DLD1 (cell line): ENCODE data around the gene TMEM30B.
"Not testable (repeated sequence)": the region's sequence is repeated elsewhere in the genome, so short reads cannot be mapped to it uniquely, and the experiment has no call there.

Experiments used
- in situ Hi-C: cut with HindIII; loops from 2 replicates; pipeline ENCODE4 v1.10.0; 2017; ENCODE audit warnings: low sequenced_read_pairs

The TMEM30B gene

GRCh38 chr14:61266891-61267740 lies 14.0 kb downstream of the TMEM30B start:
- in situ Hi-C loops = no loop called here

GRCh38 chr14:61266436-61266835 lies 14.7 kb downstream of the TMEM30B start:
- in situ Hi-C loops = no loop called here

GRCh38 chr14:61264651-61265050 lies 16.5 kb downstream of the TMEM30B start:
- in situ Hi-C loops = no loop called here

DNA sequence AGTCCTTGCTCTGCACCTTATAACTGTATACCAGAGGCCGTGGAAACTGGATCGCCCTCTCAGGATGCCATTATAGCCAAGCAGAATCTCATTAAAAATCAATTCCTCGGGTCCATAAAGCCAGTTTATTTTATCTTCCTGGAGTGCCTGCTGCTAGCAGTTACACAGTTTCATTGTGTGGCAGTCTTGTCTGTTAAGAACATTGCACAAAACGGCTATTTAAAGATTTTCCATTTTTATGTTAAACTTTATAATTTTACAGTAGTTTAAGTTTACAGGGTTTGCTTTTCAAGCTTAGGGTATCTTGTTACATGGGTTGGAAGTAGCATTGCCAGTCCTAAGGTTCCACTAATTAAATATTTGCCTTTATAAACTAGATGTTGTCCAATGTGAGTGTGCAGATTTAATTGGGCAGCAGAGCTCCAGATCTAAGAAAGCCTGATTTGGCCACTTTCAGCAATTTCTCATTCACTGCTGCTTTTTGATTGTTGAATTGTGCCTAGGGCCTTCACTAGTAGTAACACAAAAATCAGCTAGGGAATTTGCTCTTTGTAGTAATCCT lies 17.0 kb downstream of the TMEM30B start:
- in situ Hi-C loops = no loop called here

DNA sequence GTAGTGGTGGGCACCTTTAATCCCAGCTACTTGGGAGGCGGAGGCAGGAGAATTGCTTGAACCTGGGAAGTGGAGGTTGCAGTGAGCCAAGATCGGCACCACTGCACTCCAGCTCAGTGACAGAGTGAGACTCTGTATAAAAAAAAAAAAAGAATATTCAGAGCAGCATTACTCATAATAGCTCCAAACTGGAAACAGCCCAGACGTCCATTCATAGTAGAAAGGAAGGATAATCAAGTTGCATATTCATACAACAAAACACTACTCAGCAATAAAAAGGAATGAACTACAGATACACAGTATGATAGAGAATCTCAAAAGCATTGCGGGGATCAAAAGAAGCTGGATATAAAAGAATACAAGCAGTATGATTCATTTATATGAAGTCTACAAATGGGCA lies 19.1 kb downstream of the TMEM30B start:
- in situ Hi-C loops = no loop called here

DNA sequence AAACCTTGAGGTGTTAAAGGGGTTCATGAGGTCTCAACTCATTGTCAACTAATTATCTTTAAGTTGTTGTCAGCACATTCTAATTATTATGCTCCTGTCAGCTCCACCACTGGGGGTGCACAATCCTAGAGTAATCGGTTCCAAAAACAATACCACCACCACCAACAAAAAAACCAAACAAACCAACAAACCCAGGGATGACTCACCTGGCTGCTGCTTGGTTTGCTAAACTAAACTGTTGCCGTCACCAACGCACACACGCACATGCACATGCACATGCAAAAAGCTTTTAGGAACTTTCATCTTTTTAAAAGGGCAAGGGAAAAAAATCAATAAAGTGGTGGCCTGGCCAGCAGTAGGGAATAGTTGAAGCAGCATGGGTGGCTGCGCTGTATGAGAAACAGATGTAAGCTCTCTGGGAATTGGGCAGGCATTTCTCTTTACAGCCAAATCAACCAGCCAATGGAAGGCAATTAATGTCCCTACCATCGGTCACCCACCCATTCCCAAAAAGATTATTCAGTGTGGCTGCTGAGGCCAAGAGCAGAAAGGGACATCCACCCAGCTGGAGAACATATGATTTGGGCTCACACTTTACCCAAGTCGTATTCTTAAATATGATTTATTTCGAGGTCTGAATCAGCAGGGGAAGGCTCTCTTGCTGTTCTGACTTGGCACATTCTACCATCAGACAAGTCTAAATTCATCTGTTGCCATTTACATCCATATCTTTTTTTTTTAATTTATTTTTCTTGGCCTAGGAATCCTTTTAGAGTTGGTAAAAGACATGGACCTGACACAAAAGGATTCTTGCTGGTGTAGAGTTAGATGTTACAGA lies 20.0 kb downstream of the TMEM30B start:
- in situ Hi-C loops = no loop called here

- in situ Hi-C loops = no loop called here
These were observed 22.2 kb downstream of the TMEM30B start for GRCh38 chr14:61258985-61259384.

DNA sequence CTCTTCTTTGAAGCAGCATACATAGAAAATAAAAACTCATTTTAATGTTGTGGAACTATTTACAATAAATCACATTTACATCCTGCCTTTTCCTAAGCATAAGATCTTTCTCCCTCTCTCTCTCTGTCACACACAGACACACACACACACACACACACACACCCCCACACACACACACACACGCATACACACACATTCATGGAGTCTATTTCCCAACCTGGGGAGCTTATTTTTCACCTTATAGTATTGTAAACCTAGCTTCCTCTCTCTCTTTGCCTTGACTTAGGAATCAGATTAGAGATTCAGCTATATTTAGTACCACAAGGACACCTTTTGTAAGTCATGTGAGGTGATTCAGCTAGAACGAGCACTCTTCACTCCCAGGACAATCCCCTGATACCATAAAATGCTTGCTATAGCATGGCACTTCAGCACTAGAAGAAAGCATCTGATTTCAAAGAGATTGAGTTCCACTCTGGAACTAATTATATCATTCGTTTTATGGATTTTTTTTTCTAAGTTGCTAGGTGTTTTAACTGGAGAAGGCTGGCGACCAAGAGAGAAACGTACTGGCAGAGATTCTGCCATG lies 23.6 kb downstream of the TMEM30B start:
- in situ Hi-C loops = no loop called here

DNA sequence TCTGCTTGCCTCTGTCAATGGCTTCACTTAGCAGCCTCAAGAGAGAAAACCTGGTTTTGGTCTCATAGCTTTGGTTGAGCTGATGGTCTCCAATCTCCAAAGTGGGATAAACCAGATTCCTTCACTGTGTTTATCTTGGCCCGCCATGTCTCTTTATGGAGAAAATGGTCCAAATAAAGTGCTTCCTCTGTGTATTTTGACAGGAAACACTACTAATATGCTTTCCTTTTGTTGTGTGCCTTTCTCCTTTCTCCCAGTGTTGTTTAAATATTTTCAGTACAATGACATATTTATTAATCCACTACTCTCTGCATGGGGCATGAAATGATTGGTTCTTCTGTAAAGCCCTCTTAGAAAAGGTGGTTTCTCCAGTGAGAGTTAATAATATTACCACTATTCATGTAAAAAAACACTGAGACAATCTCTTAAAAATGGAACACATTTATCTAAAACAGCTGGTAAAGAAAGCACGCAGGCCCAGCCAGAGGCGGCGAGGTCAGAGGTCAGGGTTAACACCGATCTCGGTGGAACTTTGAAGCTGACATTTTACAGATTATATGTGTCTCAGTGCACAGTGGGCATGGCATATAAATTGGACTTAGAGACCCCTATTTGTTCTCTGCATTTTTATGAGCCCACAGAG lies 24.2 kb downstream of the TMEM30B start:
- in situ Hi-C loops = no loop called here

DNA sequence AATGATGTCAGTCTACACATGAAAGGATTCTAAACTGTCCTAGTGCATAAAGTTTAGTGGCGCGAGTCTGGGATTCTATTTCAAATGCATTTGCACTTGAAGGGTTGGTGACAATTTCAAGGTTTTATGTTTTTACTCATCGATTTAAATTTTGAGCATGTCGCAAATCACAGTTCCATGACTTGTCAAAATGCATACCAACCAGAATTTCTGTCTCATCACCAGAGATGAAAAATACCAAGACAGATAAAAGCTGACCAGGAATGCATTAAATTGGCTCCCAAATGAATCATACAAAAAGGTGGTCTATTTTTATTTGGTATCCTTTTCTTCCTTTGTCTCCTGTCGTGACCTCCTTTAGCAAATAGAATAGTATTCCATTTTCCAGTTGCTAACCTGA lies 25.2 kb downstream of the TMEM30B start:
- in situ Hi-C loops = no loop called here

DNA sequence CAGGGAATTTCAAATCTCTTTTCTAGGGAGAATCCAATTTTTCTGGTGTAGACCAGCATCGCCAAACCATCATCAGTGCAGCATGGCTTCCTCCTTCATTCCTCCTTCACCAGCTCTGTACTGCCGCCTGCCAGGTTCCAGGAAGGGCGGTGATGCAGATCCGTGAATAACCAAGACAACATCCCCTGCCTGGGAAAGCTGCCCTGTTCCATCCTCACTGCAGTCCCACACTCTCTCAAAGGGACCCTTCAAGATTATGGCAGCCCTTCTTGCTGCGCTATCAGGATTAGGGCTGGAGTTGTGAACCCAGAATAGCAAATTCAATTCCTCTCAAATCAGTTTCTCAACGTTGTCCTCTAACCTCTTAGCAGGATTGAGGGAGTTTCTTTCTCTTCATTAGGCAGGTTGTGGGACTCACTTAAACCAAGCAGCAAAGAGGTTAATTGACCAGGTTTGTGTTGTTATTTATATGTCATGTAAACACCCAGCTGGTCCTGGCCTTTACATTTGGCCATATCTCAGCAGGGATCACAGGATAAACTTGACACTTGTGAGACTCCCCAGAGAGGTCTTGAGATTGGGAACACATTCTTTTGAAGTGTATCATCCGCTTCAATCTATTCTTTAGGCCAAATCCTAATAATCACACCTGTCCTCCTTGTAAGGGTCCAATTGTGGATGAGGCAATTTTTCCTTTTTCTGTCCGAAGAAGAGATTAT lies 26.2 kb downstream of the TMEM30B start:
- in situ Hi-C loops = no loop called here

GRCh38 chr14:61253064-61253738 lies 27.9 kb downstream of the TMEM30B start:
- in situ Hi-C loops = no loop called here

DNA sequence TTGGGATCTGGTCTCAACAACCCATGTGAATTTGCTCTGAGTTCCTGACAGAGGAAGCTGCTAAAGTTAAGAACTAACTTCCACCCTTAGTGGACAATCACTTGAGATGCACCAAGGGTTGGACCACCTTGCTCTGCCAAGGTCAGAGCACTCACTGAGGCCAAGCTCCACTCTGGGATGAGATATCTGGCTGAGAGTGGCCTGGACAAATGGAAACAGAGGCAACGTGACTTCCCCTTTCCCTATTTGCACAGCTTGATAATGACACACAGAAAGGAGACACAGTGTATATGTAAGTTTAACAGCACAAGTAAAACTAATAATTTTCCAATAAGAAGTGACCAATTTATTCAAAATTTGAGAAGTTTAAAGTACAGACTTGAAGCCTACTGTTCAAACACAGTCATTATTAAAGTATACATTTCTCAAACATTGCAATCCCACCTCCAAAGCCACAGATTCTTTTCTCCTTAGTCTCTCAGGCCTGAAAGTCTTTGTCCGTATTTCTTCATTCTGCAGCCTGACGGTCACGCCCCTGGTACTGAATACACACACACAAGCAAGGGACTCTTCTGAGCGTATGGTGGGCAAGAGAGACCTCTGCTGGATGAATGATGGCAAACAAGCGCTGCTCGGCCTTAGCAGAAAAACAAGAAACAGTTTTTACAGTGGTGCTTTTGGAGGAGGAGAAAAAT lies 28.6 kb downstream of the TMEM30B start:
- in situ Hi-C loops = no loop called here

GRCh38 chr14:61250063-61250462 lies 31.1 kb downstream of the TMEM30B start:
- in situ Hi-C loops = no loop called here

- in situ Hi-C loops = no loop called here
These were observed 33.2 kb downstream of the TMEM30B start for GRCh38 chr14:61247935-61248334.

DNA sequence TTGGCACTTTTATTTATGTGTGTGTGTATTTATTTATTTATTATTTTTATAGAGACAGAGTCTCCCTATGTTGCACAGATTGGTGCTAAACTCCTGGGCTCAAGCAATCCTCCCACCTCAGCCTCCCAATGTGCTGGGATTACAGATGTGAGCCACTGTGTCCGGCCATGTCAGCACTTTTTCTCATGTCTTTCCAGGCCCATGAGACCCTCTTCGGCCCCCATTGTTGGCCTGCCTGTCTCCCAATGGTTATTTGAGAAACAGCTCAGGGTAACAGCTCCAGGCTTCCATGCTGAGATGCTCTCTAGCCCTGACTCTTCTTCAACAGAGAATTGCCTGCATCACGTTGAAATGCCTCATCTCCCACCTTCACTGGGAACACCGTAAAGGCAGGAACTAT lies 34.4 kb downstream of the TMEM30B start:
- in situ Hi-C loops = no loop called here

DNA sequence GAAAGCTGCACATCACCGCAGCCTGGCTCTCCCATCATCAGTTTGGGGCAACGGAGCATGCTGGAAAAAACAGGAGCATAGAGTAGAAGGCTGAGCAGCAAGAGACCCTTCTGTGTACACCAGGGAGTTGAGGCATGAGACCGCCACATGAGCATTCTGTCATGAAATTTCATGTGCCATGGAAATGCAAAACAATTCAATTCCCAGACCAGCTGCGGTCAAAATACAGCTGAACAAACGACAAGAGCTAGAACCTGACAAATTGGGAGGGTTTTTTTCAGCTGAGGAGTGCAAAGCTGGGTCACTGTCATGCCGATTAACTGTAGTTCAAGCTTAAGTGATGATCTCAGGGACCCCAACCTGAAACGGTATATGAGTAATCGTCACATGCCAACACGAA lies 37.1 kb downstream of the TMEM30B start:
- in situ Hi-C loops = no loop called here

GRCh38 chr14:61240206-61240605 lies 40.9 kb downstream of the TMEM30B start:
- in situ Hi-C loops = no loop called here

GRCh38 chr14:61239285-61239684 lies 41.9 kb downstream of the TMEM30B start:
- in situ Hi-C loops = not testable (repeated sequence)
